ENCODE results near the gene PODNL1. TPM values are rescaled to one million over a fixed set of nuclear protein-coding genes. Genes with fewer than 3 reads are reported as not detected.
A peak's percentile ranks its signal among the peaks of the same experiment; 100 is the strongest.

PODNL1 gene
- total RNA-seq, 4 donors from 2014 or later, result 0.35 TPM; not detected in 3

- DNase-seq, result peak in 1 of 3 donors; percentile 45
Observed at GRCh38 chr19:13932911-13933393, 5.3 kb downstream of the PODNL1 start.

GRCh38 chr19:13932149-13932637, 6.0 kb downstream of the PODNL1 start:
- Histone ChIP-seq H3K36me3 (peaks cover 0 to 26% (median 0%) of the 10 kb centered on the region in 3 donors), H3K27ac (no peak overlapping the region), H3K4me3 (no peak overlapping the region), H3K9me3 (no peaks in the 10 kb centered on the region), H3K4me1 (no peaks in the 10 kb centered on the region), H3K27me3 (no peaks in the 10 kb centered on the region)
- no peak for TF ChIP-seq POLR2A (IDR thresholded peaks at IDR 0.05)
- no peak for TF ChIP-seq CTCF (IDR thresholded peaks at IDR 0.05)
- no peak for DNase-seq

More at GRCh38 chr19:13932911-13933393, 5.3 kb downstream of the PODNL1 start:
- Histone ChIP-seq H3K4me1 (no peaks in the 10 kb centered on the region), H3K27me3 (no peaks in the 10 kb centered on the region), H3K4me3 (no peak overlapping the region), H3K27ac (no peak overlapping the region), H3K36me3 (peaks cover 0 to 18% (median 0%) of the 10 kb centered on the region in 3 donors), H3K9me3 (no peaks in the 10 kb centered on the region)
- TF ChIP-seq CTCF (IDR thresholded peaks at IDR 0.05) (no peak), POLR2A (IDR thresholded peaks at IDR 0.05) (no peak)

GRCh38 chr19:13931391-13932148, 6.6 kb downstream of the PODNL1 start:
- TF ChIP-seq POLR2A (IDR thresholded peaks at IDR 0.05) (no peak), CTCF (IDR thresholded peaks at IDR 0.05) (no peak)
- Histone ChIP-seq H3K4me1 (no peaks in the 10 kb centered on the region), H3K9me3 (no peaks in the 10 kb centered on the region), H3K36me3 (peaks cover 0 to 32% (median 0%) of the 10 kb centered on the region in 3 donors), H3K4me3 (no peak overlapping the region), H3K27ac (no peak overlapping the region), H3K27me3 (no peaks in the 10 kb centered on the region)
- peak in 1 of 3 donors; percentile 50 for DNase-seq

- H3K9me3 ChIP-seq, result no peaks in the 10 kb centered on the region
- H3K4me1 ChIP-seq, result no peaks in the 10 kb centered on the region
- no peaks in the 10 kb centered on the region for H3K27me3 ChIP-seq
- H3K4me3 ChIP-seq, result no peak overlapping the region
- H3K27ac ChIP-seq, result no peak overlapping the region
- TF ChIP-seq POLR2A (IDR thresholded peaks at IDR 0.05), result no peak
- no peak for TF ChIP-seq CTCF (IDR thresholded peaks at IDR 0.05)
- peak in 1 of 3 donors; percentile 43 for DNase-seq
- peaks cover 0 to 41% (median 0%) of the 10 kb centered on the region in 3 donors for H3K36me3 ChIP-seq
Observed at GRCh38 chr19:13930402-13930801, 7.8 kb downstream of the PODNL1 start.

GRCh38 chr19:13929956-13930355, 8.3 kb downstream of the PODNL1 start:
- Histone ChIP-seq H3K4me3 (no peak overlapping the region), H3K9me3 (no peaks in the 10 kb centered on the region), H3K4me1 (no peaks in the 10 kb centered on the region), H3K27ac (no peak overlapping the region), H3K36me3 (peaks cover 0 to 46% (median 0%) of the 10 kb centered on the region in 3 donors), H3K27me3 (no peaks in the 10 kb centered on the region)
- no peak for TF ChIP-seq POLR2A (IDR thresholded peaks at IDR 0.05)
- no peak for TF ChIP-seq CTCF (IDR thresholded peaks at IDR 0.05)
- no peak for DNase-seq

All from Peyer's patch (tissue), 4 donors.